Muscle layer of colon (tissue), 2 donors: ENCODE results near the gene PHC2.

Experiments used
- H3K27ac ChIP-seq: one replicate; pipeline ENCODE4 v1.7.0; 2013; ENCODE audit warnings: low read depth, mild to moderate bottlenecking, low read length, moderate library complexity
- H3K27me3 ChIP-seq, 2 donors: one replicate each; pipeline ENCODE4 v1.7.0; 2013; ENCODE audit warnings: low read length in 2 of 2, mild to moderate bottlenecking in 2 of 2; ENCODE audit not compliant: insufficient read depth in 2 of 2, control insufficient read depth in 1 of 2
- H3K36me3 ChIP-seq: one replicate; pipeline ENCODE4 v1.7.0; 2013; ENCODE audit warnings: mild to moderate bottlenecking, low read length; ENCODE audit not compliant: insufficient read depth
- H3K4me1 ChIP-seq: one replicate; pipeline ENCODE4 v1.7.0; 2013; ENCODE audit warnings: mild to moderate bottlenecking, low read length; ENCODE audit not compliant: insufficient read depth
- H3K4me3 ChIP-seq, 2 donors: one replicate each; pipeline ENCODE4 v1.7.0; 2013; ENCODE audit warnings: low read length in 2 of 2, low read depth in 1 of 2, mild to moderate bottlenecking in 1 of 2, moderate library complexity in 1 of 2
- H3K9ac ChIP-seq: one replicate; pipeline ENCODE4 v1.7.0; 2013; ENCODE audit warnings: low read length
- H3K9me3 ChIP-seq: one replicate; pipeline ENCODE4 v1.7.0; 2013; ENCODE audit warnings: mild to moderate bottlenecking, low read length
- donor health status: abdominal sarcoma.
- donor health status: Adenocarcinoma of cecum.

Gene PHC2

DNA sequence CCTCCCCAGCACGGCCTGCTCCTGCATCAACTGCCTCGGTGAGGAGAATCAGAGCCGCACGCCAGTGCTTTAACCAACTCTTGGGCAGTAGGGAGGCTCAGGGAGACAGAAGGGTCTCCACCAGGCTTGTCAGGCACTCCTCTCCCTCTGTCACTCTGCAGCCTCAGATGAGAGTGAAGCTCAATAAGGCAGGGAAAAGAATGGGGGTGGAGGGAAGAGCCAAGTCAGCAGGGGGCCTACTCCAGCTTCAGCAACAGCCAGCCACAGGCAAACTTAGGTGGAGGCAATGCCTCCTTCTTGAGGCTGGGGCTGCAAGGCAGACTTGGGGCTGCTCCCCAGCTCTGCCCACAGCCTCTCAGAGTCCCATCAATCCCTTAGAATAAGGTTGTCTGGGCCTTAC is 58.2 kb downstream of the PHC2 start:
- Histone ChIP-seq H3K36me3 (no peaks in the 10 kb centered on the region), H3K4me3 (no peak overlapping the region), H3K27ac (no peak overlapping the region), H3K9me3 (no peaks in the 10 kb centered on the region), H3K27me3 (no peaks in the 10 kb centered on the region), H3K9ac (no peak overlapping the region), H3K4me1 (peaks cover 14% of the 10 kb centered on the region)

DNA sequence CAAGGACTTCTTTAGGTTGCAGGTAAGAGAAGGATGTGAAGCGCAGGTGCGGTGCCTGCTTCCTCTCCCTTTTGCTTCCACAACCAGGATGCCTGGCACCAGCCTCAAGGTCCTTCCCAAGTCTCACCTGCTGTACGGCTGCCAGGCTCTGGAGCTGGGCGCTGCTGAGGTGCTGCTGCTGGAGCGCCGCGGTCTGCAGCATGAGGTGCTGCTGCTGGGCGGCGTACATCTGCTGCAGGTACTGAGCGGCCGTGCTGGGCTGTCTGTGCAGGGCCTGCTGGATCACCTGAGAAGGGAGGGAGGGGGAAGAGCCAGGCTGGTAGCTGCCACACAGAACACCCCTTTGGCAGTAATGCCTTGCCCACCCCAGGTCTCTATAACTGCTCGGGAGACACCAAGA is 58.7 kb downstream of the PHC2 start:
- Histone ChIP-seq H3K36me3 (no peaks in the 10 kb centered on the region), H3K4me3 (no peak overlapping the region), H3K4me1 (peaks cover 19% of the 10 kb centered on the region), H3K27me3 (no peaks in the 10 kb centered on the region), H3K9ac (no peak overlapping the region), H3K27ac (no peak overlapping the region), H3K9me3 (no peaks in the 10 kb centered on the region)

DNA sequence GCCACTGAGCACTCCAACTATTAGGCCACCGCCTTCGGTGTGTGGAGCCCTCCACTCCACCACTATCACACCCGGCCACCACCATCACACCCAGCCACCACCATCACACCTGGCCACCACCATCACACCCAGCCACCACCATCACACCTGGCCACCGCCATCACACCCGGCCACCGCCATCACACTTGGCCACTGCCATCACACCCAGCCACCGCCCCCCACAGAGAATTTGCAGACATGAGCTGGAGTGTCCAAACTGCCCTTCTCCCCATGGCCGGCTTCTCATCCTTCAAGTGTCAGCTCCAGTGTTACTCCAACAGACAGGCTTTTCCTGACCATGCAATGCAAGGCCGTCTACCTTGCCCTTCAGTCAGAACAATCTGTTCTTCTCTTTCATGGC is 59.6 kb downstream of the PHC2 start:
- H3K4me3 ChIP-seq, result no peak overlapping the region
- no peak overlapping the region for H3K27ac ChIP-seq
- H3K27me3 ChIP-seq, result no peaks in the 10 kb centered on the region
- H3K9ac ChIP-seq, result no peak overlapping the region
- peaks cover 24% of the 10 kb centered on the region for H3K4me1 ChIP-seq
- H3K9me3 ChIP-seq, result no peaks in the 10 kb centered on the region
- H3K36me3 ChIP-seq, result peaks cover 4% of the 10 kb centered on the region

DNA sequence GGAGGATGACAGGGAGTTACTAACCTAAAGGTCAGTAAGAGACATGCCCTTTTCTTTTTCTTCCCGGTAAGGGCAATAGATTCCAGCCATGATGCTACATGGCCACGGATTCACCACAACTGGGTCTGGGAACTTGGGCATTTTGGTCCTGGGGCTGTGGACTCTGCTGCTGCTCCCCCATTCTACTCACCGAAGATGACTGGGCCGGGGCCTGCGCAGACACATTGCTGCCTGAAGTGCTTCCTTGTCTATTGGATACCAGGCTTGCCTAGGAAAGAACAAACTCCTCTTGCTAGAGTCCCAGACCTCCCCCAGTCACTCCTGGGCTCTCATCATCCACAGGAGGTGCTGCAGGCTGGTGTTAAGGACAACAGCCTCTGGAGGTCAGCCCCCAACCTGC is 60.1 kb downstream of the PHC2 start:
- peaks cover 4% of the 10 kb centered on the region for H3K36me3 ChIP-seq
- H3K9me3 ChIP-seq, result no peaks in the 10 kb centered on the region
- H3K27ac ChIP-seq, result no peak overlapping the region
- no peak overlapping the region for H3K4me3 ChIP-seq
- no peaks in the 10 kb centered on the region for H3K27me3 ChIP-seq
- H3K4me1 ChIP-seq, result peaks cover 29% of the 10 kb centered on the region
- no peak overlapping the region for H3K9ac ChIP-seq

DNA sequence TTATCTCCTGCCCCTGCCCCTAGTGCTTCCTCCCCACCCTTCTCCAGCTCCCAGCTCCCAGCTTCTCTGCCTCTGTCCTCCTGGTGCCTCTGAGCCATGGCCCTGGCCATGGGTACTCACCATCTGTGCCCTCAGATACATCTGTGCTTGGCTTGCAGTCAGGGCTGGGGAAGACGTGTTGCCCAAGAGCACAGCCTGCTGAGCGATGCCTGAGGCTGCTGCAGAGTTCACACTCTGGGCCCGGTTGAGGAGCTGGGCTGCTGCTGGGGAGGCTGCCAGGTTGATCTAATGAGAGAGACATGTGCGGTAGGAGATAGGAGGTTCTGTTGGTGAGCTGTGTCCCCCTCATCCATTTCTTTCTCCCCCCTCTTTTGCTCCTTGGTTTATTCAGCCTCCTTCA is 60.6 kb downstream of the PHC2 start:
- Histone ChIP-seq H3K27ac (no peak overlapping the region), H3K4me3 (no peak overlapping the region), H3K9me3 (no peaks in the 10 kb centered on the region), H3K4me1 (peaks cover 33% of the 10 kb centered on the region), H3K36me3 (peaks cover 4% of the 10 kb centered on the region), H3K9ac (no peak overlapping the region), H3K27me3 (no peaks in the 10 kb centered on the region)

DNA sequence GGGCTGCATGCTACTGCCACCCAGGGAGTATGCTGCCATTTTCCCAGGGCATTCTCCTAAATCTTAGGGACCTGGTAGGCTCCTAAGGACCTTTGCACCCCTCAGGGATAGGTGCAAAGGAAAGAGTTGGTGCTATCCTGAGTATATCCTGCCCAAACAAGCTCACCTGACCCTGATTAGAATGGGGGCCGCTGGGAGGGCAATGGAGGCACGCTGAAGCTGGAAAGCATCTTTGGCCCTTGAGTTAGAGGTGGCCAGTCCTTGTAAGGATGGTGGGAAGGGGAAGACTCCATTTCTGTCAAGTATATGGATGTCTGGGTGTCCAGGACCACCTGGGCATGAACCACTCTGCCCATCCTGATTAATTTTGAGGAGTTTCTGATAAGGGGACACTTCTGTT is 61.1 kb downstream of the PHC2 start:
- Histone ChIP-seq H3K27ac (no peak overlapping the region), H3K9me3 (no peaks in the 10 kb centered on the region), H3K27me3 (no peaks in the 10 kb centered on the region), H3K4me1 (peaks cover 33% of the 10 kb centered on the region), H3K4me3 (no peak overlapping the region), H3K36me3 (peaks cover 4% of the 10 kb centered on the region), H3K9ac (no peak overlapping the region)

DNA sequence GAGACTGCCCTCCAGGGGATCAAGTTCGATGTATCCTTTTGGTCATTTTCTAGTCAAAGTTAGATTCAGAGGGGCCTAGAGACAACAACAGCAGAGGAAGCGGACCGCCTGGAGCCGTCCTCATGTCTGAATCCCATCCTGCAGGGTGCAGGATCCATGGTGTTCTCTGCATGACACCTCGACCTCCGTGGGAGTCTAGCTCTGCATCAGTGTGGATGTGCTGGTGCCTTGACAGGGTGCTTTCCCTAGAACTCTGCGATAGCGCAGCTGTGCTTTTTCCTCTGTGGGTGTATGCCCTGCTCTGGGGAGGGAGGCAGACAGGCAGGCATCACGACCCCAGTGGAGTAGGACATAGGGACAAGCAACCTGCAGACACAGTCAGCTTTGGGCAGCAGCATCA is 61.8 kb downstream of the PHC2 start:
- Histone ChIP-seq H3K27ac (no peak overlapping the region), H3K9me3 (no peaks in the 10 kb centered on the region), H3K9ac (no peak overlapping the region), H3K27me3 (no peaks in the 10 kb centered on the region), H3K4me3 (no peak overlapping the region), H3K4me1 (peaks cover 33% of the 10 kb centered on the region), H3K36me3 (peaks cover 4% of the 10 kb centered on the region)

DNA sequence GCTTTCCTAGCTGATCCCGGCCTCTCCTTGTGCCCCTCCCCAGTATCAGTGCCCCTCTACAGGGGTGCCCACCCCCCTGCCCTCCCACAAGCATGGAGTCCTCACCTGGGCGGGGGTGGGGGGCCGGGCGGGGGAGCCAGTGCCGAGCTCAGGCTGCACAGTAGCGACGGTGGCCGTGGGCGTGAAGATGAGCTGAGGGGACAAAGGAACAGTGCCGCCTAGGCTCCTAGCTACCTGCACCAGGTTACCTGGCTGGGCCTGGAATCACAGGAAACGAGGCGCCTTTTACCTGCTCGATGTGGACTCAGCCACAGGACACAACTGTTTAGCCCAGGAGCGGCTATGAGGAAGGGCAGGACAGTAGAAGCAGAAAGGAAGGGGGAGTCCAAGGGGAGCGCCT is 62.5 kb downstream of the PHC2 start:
- no peak overlapping the region for H3K27ac ChIP-seq
- H3K27me3 ChIP-seq, result no peaks in the 10 kb centered on the region
- no peaks in the 10 kb centered on the region for H3K9me3 ChIP-seq
- peaks cover 38% of the 10 kb centered on the region for H3K4me1 ChIP-seq
- H3K9ac ChIP-seq, result no peak overlapping the region
- H3K4me3 ChIP-seq, result no peak overlapping the region
- peaks cover 4% of the 10 kb centered on the region for H3K36me3 ChIP-seq

DNA sequence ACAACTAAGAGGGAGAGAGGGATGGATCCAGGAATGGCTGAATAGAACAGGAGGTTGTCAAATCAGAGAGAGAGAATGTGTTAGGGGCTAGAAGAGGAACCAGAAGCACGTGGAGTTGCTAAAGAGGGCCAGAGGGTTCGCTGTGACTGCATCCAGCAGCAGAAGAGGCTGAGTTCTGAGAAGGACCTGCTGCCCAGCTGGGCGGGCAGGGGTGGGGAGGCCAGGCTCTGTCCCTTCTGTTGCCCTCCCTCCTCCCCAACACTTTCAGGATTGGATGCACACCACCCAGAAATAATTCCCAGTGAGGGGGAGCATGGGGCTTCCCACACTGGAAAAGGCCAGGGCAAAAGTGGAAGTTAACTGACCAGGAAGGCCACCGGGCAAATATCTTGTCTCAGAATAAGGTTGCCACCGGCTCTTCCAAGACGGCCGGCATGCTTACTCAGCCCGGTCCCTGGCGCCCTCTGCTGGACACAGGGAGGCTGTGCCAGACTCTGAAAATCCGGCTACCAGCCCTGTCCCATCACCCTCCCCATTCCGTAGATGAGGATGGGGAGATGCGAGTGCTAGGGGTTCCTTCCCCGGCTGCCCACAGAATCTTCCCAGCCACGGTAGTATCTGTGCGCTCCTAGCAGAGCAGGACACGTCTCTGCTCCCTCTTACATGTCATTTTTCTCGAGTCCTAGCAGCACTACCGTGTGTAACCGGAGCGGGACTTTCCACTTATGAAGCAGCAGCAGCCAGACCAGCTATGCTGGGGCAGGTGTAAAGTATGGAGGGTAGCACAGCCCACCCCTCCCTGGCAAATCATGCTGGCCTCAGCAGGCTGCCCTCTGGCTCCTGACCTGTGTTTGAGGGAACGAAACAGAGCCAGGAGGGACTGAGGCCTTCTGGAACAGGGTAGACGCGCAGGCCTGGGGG is 63.1 kb downstream of the PHC2 start:
- Histone ChIP-seq H3K4me3 (no peak overlapping the region), H3K36me3 (peaks cover 4% of the 10 kb centered on the region), H3K9me3 (no peaks in the 10 kb centered on the region), H3K4me1 (peaks cover 41% of the 10 kb centered on the region), H3K9ac (no peak overlapping the region), H3K27ac (peak overlapping the region; percentile 41), H3K27me3 (no peaks in the 10 kb centered on the region)

DNA sequence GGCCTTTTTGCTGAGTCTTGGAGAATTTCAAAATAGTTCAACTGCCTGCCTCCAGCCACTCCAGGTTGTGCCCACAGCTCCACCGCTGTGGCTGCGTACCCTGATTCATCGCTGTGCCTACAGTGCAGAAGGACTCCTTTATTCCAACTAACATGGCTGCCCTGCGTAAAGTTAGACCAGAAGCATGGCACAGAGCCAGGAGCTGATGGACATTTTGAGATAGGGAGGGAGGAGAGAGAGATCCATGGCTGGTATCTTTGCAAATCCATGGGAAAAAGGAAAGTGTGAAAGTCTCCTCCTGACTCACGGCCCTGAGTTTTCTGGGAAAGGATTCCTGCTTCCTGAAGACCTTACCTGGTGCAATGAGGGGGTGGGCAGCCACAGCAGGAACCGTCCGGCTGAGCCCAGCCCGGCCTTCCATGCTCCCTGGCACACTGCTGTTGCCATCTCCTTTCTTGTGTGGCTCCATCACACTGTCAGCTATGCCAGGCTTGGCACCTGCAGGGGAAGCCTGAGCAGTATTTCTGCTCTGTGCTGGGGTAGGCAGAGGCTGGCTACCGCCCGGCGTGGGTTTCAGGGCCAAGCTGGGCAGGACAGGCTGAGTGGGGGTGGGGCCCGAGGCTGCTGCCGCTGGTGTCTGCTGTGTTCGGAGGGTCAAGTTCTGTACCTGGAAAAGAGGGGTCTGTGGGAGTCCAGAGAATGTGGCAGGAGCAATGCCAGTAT is 64.0 kb downstream of the PHC2 start:
- no peaks in the 10 kb centered on the region for H3K27me3 ChIP-seq
- H3K4me1 ChIP-seq, result peaks cover 41% of the 10 kb centered on the region
- no peak overlapping the region for H3K9ac ChIP-seq
- no peak overlapping the region for H3K4me3 ChIP-seq
- peaks cover 4% of the 10 kb centered on the region for H3K36me3 ChIP-seq
- H3K27ac ChIP-seq, result peak overlapping the region; percentile 41
- no peaks in the 10 kb centered on the region for H3K9me3 ChIP-seq

DNA sequence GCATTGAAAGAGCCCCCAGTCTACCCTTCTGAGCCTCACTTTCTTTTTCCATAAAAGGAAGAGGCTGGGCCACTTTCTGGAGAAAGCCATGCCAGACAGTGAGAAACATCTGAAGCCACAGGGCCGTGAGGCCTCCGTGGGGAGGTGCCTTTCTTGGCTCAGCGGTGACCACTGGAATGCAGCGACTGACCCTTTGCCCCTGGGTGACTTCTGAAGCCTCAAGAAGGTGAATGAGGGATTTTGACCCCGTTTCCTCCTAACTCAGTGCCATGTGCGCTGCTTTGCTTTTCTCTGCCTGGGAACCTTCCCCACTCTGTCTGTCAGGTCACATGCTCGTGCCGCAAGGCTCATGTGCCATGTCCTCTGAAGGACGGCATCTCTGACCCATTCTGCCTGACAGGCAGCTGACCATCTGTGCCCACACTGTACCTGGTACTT is 65.3 kb downstream of the PHC2 start:
- Histone ChIP-seq H3K4me3 (no peak overlapping the region), H3K36me3 (peaks cover 4% of the 10 kb centered on the region), H3K4me1 (peaks cover 41% of the 10 kb centered on the region), H3K9me3 (no peaks in the 10 kb centered on the region), H3K9ac (no peak overlapping the region), H3K27me3 (no peaks in the 10 kb centered on the region), H3K27ac (no peak overlapping the region)
